Tibial nerve (tissue), 4 donors: ENCODE measurements around the gene IQSEC3.

Experiments used
- EP300 ChIP-seq, 2 donors: sonication (generic); formaldehyde crosslinking; IDR thresholded peaks; one replicate each; pipeline ENCODE4 v1.6.1; 2017; ENCODE audit warnings: antibody characterized with exemption in 2 of 2, mild to moderate bottlenecking in 1 of 2
- TF ChIP-seq, protein P1 (sequence below), 5 experiments: fragments of 200-600 bp in 3 of 5; fragments of 450-650 bp in 2 of 5; sonication (generic) in 3 of 5; IDR thresholded peaks; one replicate each; pipeline ENCODE4 v1.5.1; 2016 to 2019; ENCODE audit warnings: antibody characterized with exemption in 5 of 5, mild to moderate bottlenecking in 3 of 5, moderate library complexity in 2 of 5

DNA sequence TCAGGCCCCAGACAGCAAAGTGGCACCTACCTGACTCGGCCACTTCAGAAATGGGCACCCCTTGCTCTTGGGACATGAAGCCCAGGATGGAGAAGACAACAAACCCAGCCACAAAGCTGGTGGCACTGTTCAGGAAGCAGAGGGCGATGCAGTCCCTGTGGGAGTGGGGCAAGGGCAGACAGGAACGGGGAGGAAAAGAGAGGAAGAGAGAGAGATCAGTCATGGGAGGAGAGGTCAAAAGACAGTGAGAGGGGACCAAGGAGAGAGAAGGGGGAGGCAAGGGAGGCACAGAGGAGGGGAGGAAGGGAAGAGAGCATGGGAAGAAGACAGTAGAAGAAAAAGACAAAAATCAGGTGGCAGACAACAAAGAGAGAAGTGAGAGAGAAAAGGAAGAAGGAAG is 130.8 kb downstream of the IQSEC3 start:
- no peak for TF ChIP-seq EP300 (IDR thresholded peaks at IDR 0.05)
- TF ChIP-seq, protein P1, sequence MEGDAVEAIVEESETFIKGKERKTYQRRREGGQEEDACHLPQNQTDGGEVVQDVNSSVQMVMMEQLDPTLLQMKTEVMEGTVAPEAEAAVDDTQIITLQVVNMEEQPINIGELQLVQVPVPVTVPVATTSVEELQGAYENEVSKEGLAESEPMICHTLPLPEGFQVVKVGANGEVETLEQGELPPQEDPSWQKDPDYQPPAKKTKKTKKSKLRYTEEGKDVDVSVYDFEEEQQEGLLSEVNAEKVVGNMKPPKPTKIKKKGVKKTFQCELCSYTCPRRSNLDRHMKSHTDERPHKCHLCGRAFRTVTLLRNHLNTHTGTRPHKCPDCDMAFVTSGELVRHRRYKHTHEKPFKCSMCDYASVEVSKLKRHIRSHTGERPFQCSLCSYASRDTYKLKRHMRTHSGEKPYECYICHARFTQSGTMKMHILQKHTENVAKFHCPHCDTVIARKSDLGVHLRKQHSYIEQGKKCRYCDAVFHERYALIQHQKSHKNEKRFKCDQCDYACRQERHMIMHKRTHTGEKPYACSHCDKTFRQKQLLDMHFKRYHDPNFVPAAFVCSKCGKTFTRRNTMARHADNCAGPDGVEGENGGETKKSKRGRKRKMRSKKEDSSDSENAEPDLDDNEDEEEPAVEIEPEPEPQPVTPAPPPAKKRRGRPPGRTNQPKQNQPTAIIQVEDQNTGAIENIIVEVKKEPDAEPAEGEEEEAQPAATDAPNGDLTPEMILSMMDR (IDR thresholded peaks at IDR 0.05): no peak
